ENCODE measurements around the gene RHOBTB1.

- TF ChIP-seq CTCF (IDR thresholded peaks at IDR 0.05; ENCODE audit: low read depth, low read length, poor library complexity, severe bottlenecking) (no peak), EZH2phosphoT487 (IDR thresholded peaks at IDR 0.05; ENCODE audit: borderline replicate concordance, low read length) (no peak)
Observed at GRCh38 chr10:60868946-60869345, 75.0 kb downstream of the RHOBTB1 start.

All from DOHH2 (cell line).